ENCODE measurements around the gene F2RL2. TPM values are rescaled to one million over a fixed set of nuclear protein-coding genes. Genes with fewer than 3 reads are reported as not detected.
A peak's percentile ranks its signal among the peaks of the same experiment; 100 is the strongest.

The F2RL2 gene
- total RNA-seq, 1 donor from 2014 or later, result 9.8 TPM

DNA sequence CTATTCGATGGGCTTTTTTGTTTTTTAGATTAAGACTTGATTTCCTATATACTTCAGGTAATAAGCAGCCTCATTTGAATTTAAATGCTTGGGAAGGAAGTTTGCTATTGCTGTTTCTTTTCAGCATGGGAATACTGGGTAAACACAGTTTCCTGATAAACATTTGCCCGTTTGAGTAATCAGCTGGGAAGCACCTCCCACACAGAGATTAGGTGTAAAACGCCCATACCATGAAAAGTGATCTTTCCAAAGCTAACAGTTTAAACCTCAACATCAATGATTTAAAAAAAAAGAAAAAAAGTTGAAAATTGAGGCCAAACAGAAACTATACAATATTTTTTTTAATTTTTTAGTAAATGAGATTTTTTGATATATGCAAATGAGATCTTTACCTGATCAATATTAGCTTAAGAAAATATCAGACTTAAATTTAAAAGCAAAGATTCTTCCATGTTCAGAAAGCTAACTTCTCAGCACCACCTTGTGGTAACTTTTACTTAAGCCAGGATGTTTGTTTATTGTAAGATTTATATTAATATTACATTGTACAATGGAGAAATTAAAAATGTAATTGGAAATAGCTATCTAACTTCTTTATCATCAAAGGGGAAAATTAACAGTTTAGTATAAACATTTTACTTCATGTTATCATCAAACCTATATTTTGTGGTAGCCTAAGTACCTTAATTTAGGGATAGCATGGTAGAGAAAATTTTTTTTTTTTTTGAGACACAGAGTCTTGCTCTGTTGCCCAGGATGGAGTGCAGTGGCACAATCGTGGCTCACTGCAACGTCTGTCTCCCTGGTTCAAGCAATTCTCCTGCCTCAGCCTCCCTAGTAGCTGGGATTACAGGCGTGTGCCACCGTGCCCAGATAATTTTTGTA, 39.8 kb downstream of the F2RL2 start:
- DNase-seq, result peak; percentile 42

DNA sequence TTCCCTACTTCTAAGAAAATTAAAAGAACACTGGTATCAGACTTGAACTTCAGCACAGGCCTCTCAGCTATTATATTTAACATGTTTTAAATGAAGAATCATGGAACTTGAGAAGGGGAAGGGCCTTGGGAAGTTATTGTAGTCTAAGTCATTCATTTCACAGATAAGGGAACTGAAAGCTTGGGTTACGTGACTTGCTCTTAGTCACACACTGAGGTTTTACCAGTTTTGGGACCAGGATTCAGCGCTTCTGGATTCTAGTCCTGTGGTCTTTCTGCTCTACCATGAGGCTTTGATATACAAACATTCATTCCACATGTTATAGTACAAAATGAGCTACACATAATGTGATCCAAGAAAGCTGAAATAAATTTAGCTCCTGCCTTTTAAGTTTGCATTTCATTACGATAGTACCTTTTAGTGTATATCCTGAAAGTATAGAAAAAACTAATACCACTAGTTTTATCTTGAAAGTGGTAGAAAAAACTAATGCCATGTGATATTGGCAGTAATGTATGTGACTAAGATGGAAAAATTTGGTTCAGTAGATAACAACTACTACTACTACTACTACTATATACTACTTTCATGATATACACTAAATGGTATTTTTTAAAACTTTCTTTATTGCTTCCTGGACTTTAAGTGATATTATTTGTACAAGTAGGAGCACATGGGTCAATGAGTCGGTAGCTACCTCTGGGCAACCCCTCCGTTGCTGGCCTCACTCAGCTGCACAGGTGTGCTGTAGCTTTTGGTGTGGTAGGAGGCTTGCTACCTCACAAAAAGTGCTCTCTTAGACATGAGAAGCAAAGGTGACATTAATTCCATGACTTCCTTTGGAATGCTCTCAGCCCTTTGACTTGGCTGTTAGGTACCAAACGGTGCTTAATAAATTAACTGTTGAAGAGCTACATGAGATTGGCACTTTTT, 40.7 kb downstream of the F2RL2 start:
- DNase-seq, result no peak

DNA sequence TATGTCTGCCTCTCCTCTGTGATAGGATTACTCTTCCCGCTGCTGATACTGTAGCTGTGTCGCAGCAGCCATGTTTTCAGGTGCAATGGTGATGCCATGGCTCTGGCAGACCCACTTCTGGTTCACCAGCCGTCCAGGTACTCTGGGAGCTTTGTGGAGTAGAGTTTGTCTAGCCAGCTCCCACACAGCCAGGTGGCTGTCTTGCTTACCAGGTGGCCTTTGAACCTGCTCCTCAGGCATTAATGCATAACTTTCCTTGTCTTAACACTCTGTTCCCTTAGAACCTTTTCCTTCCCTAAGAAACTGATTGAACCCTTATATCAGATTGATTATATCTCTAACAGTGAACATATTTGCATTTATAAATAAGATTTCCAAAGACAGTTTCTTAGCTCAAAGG, 42.2 kb downstream of the F2RL2 start:
- no peak for DNase-seq

DNA sequence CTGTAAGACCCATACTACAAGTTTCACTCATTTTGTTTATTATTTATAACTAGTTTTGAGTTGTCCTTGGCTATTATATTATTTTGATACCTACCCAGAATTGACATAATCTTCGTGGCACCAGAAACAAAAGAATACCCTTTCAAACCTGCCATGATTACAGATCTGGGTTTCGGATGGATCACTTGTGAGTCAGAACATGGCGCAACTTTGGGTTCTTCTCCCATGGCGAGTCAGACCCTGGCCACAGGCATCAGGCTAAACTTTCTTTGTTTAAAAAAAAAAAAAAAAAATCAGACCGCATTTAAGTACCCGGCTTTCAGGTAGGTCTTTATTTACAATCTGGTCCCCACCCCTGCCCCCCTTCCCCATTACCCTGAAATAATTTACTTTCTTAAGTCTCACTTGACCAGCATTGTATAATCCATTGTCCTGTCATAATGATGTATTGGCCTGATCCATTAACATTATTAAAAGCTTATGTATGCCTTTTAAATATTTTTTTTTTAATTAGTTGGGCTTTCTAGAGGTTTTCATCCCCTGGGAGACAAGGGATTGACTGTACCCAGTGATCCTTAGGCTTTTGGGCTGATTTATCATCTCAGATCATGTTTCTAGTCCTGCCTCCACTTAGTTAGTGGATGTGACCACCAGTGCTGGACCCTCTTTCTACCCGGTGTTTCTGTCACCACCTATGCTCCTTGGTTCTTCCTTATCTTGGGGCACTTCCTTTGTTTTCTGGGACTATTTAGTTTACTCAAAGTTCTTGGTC, 43.9 kb downstream of the F2RL2 start:
- no peak for DNase-seq

DNA sequence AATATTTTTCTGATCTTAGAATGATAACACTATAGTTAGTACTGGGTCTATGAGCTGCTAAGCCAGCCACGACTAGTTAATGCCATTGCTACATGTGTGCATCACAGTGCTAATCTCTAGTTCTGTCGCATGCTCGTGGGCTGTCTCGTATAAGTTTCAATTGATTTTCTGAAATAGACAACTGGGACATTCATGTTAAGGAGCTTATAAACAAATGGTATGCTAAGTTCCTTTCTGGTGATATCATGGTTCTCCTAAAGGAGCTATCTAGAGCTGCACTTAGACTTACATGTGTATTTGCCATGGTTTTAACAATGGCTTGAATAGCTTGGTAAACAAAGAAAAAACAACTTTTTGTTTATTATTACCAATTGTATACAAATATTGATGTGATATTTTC, 46.2 kb downstream of the F2RL2 start:
- peak; percentile 28 for DNase-seq

DNA sequence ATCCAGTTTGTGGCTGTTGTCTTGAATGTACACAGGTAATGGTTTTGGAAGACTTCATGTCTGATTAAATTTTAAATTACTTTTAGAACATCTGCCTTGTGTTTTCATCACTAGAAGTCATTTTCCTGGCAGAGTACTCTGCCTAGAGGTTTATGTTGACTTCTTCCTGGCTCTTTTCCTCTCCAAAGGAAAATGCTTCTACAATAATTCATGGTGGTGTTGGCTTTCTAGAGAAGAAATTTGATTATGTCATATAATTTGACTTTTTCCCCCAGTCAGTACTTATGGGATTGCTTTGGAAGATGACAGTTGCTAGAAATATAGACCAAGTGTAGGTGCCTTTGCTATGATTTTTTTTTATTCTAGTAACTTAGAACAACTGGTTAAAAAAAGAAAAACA, 46.8 kb downstream of the F2RL2 start:
- DNase-seq, result peak; percentile 74

DNA sequence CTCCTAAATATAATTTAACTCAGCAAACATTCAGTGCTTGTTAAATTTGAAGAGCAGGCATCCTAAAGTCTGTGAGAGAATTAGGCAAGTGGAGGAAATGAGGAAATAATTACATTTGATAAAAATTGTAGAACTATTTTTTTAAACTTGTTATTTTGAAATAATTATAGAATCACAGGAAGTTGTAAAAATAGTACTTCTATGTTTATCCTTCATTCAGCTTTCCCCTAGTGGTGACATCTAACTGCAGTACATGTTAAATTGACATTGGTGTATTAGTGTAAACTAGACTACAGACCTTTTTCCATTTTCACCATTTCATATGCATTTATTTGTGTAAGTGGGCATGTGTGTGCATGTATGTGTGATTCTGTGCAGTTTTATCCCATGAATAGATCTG, 51.6 kb downstream of the F2RL2 start:
- no peak for DNase-seq

DNA sequence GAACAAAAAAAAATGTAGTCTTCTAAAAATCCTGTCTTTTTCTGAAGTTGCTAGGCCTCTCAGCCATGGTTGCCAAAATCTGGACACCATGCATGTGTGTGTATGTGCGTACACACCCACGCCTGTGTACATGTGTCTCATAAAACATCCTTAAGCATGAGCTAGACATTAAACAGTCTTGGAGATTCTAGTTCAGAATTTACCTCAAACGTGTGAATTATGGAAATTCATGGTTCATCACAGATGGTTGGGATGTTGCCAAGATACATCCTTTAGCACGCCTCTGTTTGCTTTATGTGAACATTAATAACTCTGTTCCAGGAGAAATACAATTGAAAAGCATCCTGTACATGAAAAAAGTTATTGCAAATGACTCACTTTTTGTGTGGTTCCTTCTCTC, 53.0 kb downstream of the F2RL2 start:
- DNase-seq, result peak; percentile 52

Other genes starting within 250 kb of the F2RL2 start
- gene IQGAP2, start 220.1 kb downstream of the F2RL2 start, total RNA-seq, result 32.8 TPM
- gene F2R, start 92.7 kb upstream of the F2RL2 start, total RNA-seq, result 38.8 TPM
- 2.3 TPM for gene F2RL1, start 195.6 kb upstream of the F2RL2 start, total RNA-seq
- 2.1 TPM for gene S100Z, start 226.6 kb upstream of the F2RL2 start, total RNA-seq

All from tongue (tissue), 2 donors.